HepG2 (cell line): Measurements from ENCODE around the gene MORF4L1. TPM values are rescaled to one million over a fixed set of nuclear protein-coding genes. Genes with fewer than 3 reads are reported as not detected.

Experiments used
- ATAC-seq: fragments of 200-7000 bp; cut with Tn5 transposase; 3 replicates; pipeline ENCODE4 v1.9.1; 2020; ENCODE audit warnings: mild to moderate bottlenecking, moderate library complexity
- BruUV-seq: library from RNA; stranded (reverse); fragments of 400-500 nt; replicated peaks from 2 replicates; lab custom pipeline; 2021; lab: Mats Ljungman, UMichigan
- CTCF ChIA-PET: fragments of 300-600 bp; formaldehyde crosslinking; extraction: SDS; loops from one replicate; lab custom pipeline; 2021; ENCODE audit warnings: low total read pairs, inconsistent platforms, low intra/inter-chr PET ratio; lab: Yijun Ruan, JAX
- POLR2A ChIA-PET: fragments of 350-600 bp; sonication (Branson Sonifier 250); formaldehyde crosslinking; loops from one replicate; lab custom pipeline; 2020; ENCODE audit warnings: antibody characterized with exemption, inconsistent platforms; lab: Yijun Ruan, JAX
- DNase-seq: peaks from one replicate; pipeline ENCODE4 v3.0.0-alpha.2; 2015; ENCODE audit warnings: low spot score
- FAIRE-seq: peaks from 3 replicates; lab custom pipeline; 2011; peaks lifted over from hg19 to GRCh38; lab: Jason Lieb, UNC
- H2AFZ ChIP-seq: one replicate; pipeline ENCODE4 v1.6.1; 2011; ENCODE audit warnings: low read length, inconsistent platforms
- H3K27ac ChIP-seq: fragments of 300-600 bp; 3 replicates; pipeline ENCODE4 v1.8.0; 2011; ENCODE audit warnings: mixed run types, mild to moderate bottlenecking, mixed read lengths, low read length, inconsistent platforms; ENCODE audit not compliant: insufficient read depth; ENCODE audit errors: extremely low read length
- H3K27me3 ChIP-seq, 2 experiments: fragments of 200-600 bp in 1 of 2; 2 replicates in 1 of 2; 3 replicates in 1 of 2; pipeline versions ENCODE4 v1.6.0 to v1.8.0; 2011; ENCODE audit warnings: low read length in 2 of 2, mild to moderate bottlenecking in 2 of 2, moderate library complexity in 2 of 2, inconsistent platforms in 1 of 2; ENCODE audit not compliant: insufficient read depth in 2 of 2, control insufficient read depth in 1 of 2
- H3K36me3 ChIP-seq, 2 experiments: fragments of 200-600 bp in 1 of 2; replicated peaks in 1 of 2; 2 replicates in 1 of 2; 3 replicates in 1 of 2; pipeline versions ENCODE4 v1.5.1 to v1.8.0; 2011; ENCODE audit warnings: low read length in 2 of 2, inconsistent platforms in 1 of 2; ENCODE audit not compliant: insufficient read depth in 2 of 2, control insufficient read depth in 1 of 2
- H3K4me1 ChIP-seq: 2 replicates; pipeline ENCODE4 v1.5.1; 2012; ENCODE audit warnings: low read length, inconsistent platforms; ENCODE audit not compliant: insufficient read depth
- H3K4me2 ChIP-seq: 2 replicates; pipeline ENCODE4 v1.6.0; 2011; ENCODE audit warnings: low read depth, low read length, inconsistent platforms
- H3K4me3 ChIP-seq, 3 experiments: fragments of 200-600 bp in 1 of 3; sonication (generic), shearing (Covaris generic) in 1 of 3; replicated peaks in 1 of 3; 2 replicates each; pipeline ENCODE4 v1.5.1; 2011 to 2016; ENCODE audit warnings: low read length in 3 of 3, inconsistent platforms in 2 of 3, low read depth in 2 of 3, mild to moderate bottlenecking in 2 of 3, control low read depth in 1 of 3, mixed read lengths in 1 of 3; ENCODE audit not compliant: insufficient read depth in 1 of 3
- H3K79me2 ChIP-seq: one replicate; pipeline ENCODE4 v1.6.1; 2011; ENCODE audit warnings: low read length, inconsistent platforms; ENCODE audit not compliant: insufficient read depth
- H3K9ac ChIP-seq: 2 replicates; pipeline ENCODE4 v1.6.0; 2011; ENCODE audit warnings: mild to moderate bottlenecking, low read depth, low read length, inconsistent platforms; ENCODE audit not compliant: insufficient read depth
- H3K9me3 ChIP-seq: 2 replicates; pipeline ENCODE4 v1.5.1; 2012; ENCODE audit warnings: mild to moderate bottlenecking, low read length
- H4K20me1 ChIP-seq: 2 replicates; pipeline ENCODE4 v1.6.0; 2011; ENCODE audit warnings: inconsistent platforms, mild to moderate bottlenecking, low read length, moderate library complexity; ENCODE audit not compliant: insufficient read depth
- FOXA1 ChIP-seq, 2 experiments: fragments of 450-650 bp in 1 of 2; sonication (generic) in 1 of 2; formaldehyde crosslinking in 1 of 2; IDR thresholded peaks; 2 replicates each; pipeline versions ENCODE4 v1.4.0 to v1.6.1; 2016 to 2020; ENCODE audit warnings: missing genetic modification reagents in 1 of 2
- MYC ChIP-seq: sonication (generic); formaldehyde crosslinking; IDR thresholded peaks from 2 replicates; pipeline ENCODE4 v1.9.0; 2021; ENCODE audit warnings: missing genetic modification reagents, borderline replicate concordance
- NR2C2 ChIP-seq: sonication (generic); formaldehyde crosslinking; IDR thresholded peaks from 2 replicates; pipeline ENCODE4 v1.4.0; 2020; ENCODE audit warnings: missing genetic modification reagents, mild to moderate bottlenecking, moderate library complexity, borderline replicate concordance
- PLSCR1 ChIP-seq: sonication (generic); formaldehyde crosslinking; IDR thresholded peaks from 2 replicates; pipeline ENCODE4 v1.5.0; 2020; ENCODE audit warnings: missing genetic modification reagents, mild to moderate bottlenecking, borderline replicate concordance
- SNAPC4 ChIP-seq: sonication (generic); formaldehyde crosslinking; IDR thresholded peaks from 2 replicates; pipeline ENCODE4 v1.4.0; 2020; ENCODE audit warnings: mild to moderate bottlenecking, missing genetic modification reagents
- ZFP90 ChIP-seq: sonication (generic); formaldehyde crosslinking; IDR thresholded peaks from 2 replicates; pipeline ENCODE4 v1.8.0; 2022; ENCODE audit warnings: missing genetic modification reagents, mild to moderate bottlenecking, inconsistent platforms, borderline replicate concordance
- ZMAT5 ChIP-seq: sonication (generic); formaldehyde crosslinking; IDR thresholded peaks from 2 replicates; pipeline ENCODE4 v1.5.0; 2020; ENCODE audit warnings: mild to moderate bottlenecking, low read depth, missing genetic modification reagents, borderline replicate concordance
- ZMYM3 ChIP-seq: sonication (generic); formaldehyde crosslinking; IDR thresholded peaks from 2 replicates; pipeline ENCODE4 v1.5.1; 2020; ENCODE audit warnings: mild to moderate bottlenecking, missing genetic modification reagents
- ZNF550 ChIP-seq: sonication (generic); formaldehyde crosslinking; IDR thresholded peaks from 2 replicates; pipeline ENCODE4 v1.4.0; 2020; ENCODE audit warnings: mild to moderate bottlenecking, missing genetic modification reagents, borderline replicate concordance
- ZNF556 ChIP-seq: sonication (generic); formaldehyde crosslinking; IDR thresholded peaks from 2 replicates; pipeline ENCODE4 v1.4.0; 2020; ENCODE audit warnings: mild to moderate bottlenecking, missing genetic modification reagents, borderline replicate concordance
- ZNF629 ChIP-seq: sonication (generic); formaldehyde crosslinking; conservative IDR thresholded peaks from 2 replicates; pipeline ENCODE4 v1.5.0; 2020; ENCODE audit warnings: missing genetic modification reagents
- ZNF816 ChIP-seq: sonication (generic); formaldehyde crosslinking; IDR thresholded peaks from 2 replicates; pipeline ENCODE4 v1.8.0; 2022; ENCODE audit warnings: missing genetic modification reagents, mild to moderate bottlenecking, borderline replicate concordance
- ZNF879 ChIP-seq: sonication (generic); formaldehyde crosslinking; IDR thresholded peaks from 2 replicates; pipeline ENCODE4 v1.8.1; 2023; ENCODE audit warnings: missing genetic modification reagents
- WGBS: methylation state at CpG from one replicate; pipeline ENCODE4 v1.1.6; 2017; ENCODE audit warnings: low lambda C conversion rate; 5-methylcytosine and 5-hydroxymethylcytosine counted together
- in situ Hi-C: cut with HindIII; loops from 2 replicates; pipeline ENCODE4 v1.10.0; 2017; ENCODE audit warnings: low pct_unique_long_range_greater_than_20kb; ENCODE audit not compliant: extremely low pct_ligation_motif_present
- intact Hi-C: fragments of 100-400 bp; cut with micrococcal nuclease; formaldehyde crosslinking; loops from one replicate; pipeline ENCODE4 v1.10.0; 2022; ENCODE audit not compliant: unreplicated experiment
- polyA plus RNA-seq, 8 experiments: library from polyadenylated mRNA; depleted of rRNA in 3 of 8; stranded (reverse) in 7 of 8; unstranded in 1 of 8; fragments of >200 nt; fragmentation: Illumina TruSeq in 4 of 8; extraction: Trizol in 4 of 8; gene quantifications; 2 replicates each; pipeline versions ENCODE4 v1.2.1 to v1.2.3, GENCODE V29; 2011 to 2016; ENCODE audit warnings: low read depth in 4 of 8, missing spikeins in 1 of 8, mixed read lengths in 1 of 8; ENCODE audit not compliant: insufficient read depth in 1 of 8
- total RNA-seq, 5 experiments: library from RNA; depleted of rRNA; stranded (reverse); fragments of >200 nt; fragmentation: Illumina TruSeq; extraction: Trizol; gene quantifications; 2 replicates each; pipeline ENCODE4 v1.2.3, GENCODE V29; 2016; ENCODE audit warnings: low read depth in 1 of 5
- TF ChIP-seq, protein P1 (sequence below): sonication (generic); formaldehyde crosslinking; IDR thresholded peaks from 2 replicates; pipeline ENCODE4 v1.5.0; 2020; ENCODE audit warnings: mild to moderate bottlenecking, missing genetic modification reagents

The MORF4L1 gene
- total and polyA plus RNA-seq, 2 of the 13 experiments (the other 11 are each of a cell fraction or from before 2014, with no cell fraction given), result 218 to 219 TPM

GRCh38 chr15:78946493-78946892 is 73.8 kb downstream of the MORF4L1 start:
- in situ Hi-C loops, result loop anchor here (5.0 kb wide), 1 partner anchor 61 kb away; no protein-coding TSS in a partner anchor
- Histone ChIP-seq H3K27ac (no peak overlapping the region), H3K9me3 (no peaks in the 10 kb centered on the region), H4K20me1 (no peaks in the 10 kb centered on the region), H3K4me2 (no peak overlapping the region; the same call in 1 of the 2 replicates), H3K4me1 (peaks cover 78% of the 10 kb centered on the region), H3K4me3 (no peak overlapping the region), H2AFZ (no peak overlapping the region), H3K79me2 (peaks cover 27% of the 10 kb centered on the region), H3K36me3 (no peaks in the 10 kb centered on the region), H3K27me3 (no peaks in the 10 kb centered on the region; a peak in 2 of 5 replicates), H3K9ac (no peak overlapping the region)
- 51% methylated on average over 5 of the region's 5 CpGs for WGBS
- no TSS peak for BruUV-seq
- POLR2A ChIA-PET, result no interaction called here
- FAIRE-seq (no peak), DNase-seq (no peak), ATAC-seq (no peak)
- CTCF ChIA-PET, result no interaction called here
- intact Hi-C loops, result loop anchor here (10.0 kb wide), 1 partner anchor 48 kb away; no protein-coding TSS in a partner anchor
- TF ChIP-seq ZNF816 (CRISPR knock-in tag), result no peak
- TF ChIP-seq NR2C2 (CRISPR knock-in tag), result no peak
- TF ChIP-seq FOXA1 (IDR thresholded peaks at IDR 0.05), result no peak
- no peak for TF ChIP-seq FOXA1 (CRISPR knock-in tag; IDR thresholded peaks at IDR 0.05)
- TF ChIP-seq SNAPC4, result no peak
- TF ChIP-seq ZFP90, result no peak
- no peak for TF ChIP-seq PLSCR1 (CRISPR knock-in tag)
- TF ChIP-seq ZNF550 (CRISPR knock-in tag), result no peak
- no peak for TF ChIP-seq ZNF879 (CRISPR knock-in tag)
- TF ChIP-seq, protein P1, sequence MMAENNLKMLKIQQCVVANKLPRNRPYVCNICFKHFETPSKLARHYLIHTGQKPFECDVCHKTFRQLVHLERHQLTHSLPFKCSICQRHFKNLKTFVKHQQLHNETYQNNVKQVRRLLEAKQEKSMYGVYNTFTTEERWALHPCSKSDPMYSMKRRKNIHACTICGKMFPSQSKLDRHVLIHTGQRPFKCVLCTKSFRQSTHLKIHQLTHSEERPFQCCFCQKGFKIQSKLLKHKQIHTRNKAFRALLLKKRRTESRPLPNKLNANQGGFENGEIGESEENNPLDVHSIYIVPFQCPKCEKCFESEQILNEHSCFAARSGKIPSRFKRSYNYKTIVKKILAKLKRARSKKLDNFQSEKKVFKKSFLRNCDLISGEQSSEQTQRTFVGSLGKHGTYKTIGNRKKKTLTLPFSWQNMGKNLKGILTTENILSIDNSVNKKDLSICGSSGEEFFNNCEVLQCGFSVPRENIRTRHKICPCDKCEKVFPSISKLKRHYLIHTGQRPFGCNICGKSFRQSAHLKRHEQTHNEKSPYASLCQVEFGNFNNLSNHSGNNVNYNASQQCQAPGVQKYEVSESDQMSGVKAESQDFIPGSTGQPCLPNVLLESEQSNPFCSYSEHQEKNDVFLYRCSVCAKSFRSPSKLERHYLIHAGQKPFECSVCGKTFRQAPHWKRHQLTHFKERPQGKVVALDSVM (CRISPR knock-in tag), result peak; percentile 12; the same call in 1 of the 2 replicates
- TF ChIP-seq MYC (CRISPR knock-in tag), result no peak
- peak; percentile 47; the same call in 1 of the 2 replicates for TF ChIP-seq ZMYM3 (CRISPR knock-in tag)
- TF ChIP-seq ZMAT5 (CRISPR knock-in tag), result no peak
- TF ChIP-seq ZNF629 (CRISPR knock-in tag), result peak; percentile 92
- TF ChIP-seq ZNF556 (CRISPR knock-in tag), result no peak
